SJSA1 (cell line): ENCODE results near the gene PPIF. TPM values are rescaled to one million over a fixed set of nuclear protein-coding genes. Genes with fewer than 3 reads are reported as not detected.

Experiments
- DNase-seq, 2 experiments: peaks; one replicate each; pipeline ENCODE4 v3.0.0-alpha.2; 2015 to 2020; ENCODE audit warnings: low spot score in 2 of 2, low read depth in 1 of 2
- H3K27ac ChIP-seq: fragments of 250-450 bp; sonication (Bioruptor Pico); 2 replicates; pipeline ENCODE4 v1.5.1; 2020; ENCODE audit warnings: mild to moderate bottlenecking, moderate library complexity
- H3K27me3 ChIP-seq: fragments of 250-450 bp; sonication (Bioruptor Pico); replicated peaks from 2 replicates; pipeline ENCODE4 v1.5.1; 2020; ENCODE audit warnings: mild to moderate bottlenecking, moderate library complexity
- H3K36me3 ChIP-seq: fragments of 250-450 bp; sonication (Bioruptor Pico); 2 replicates; pipeline ENCODE4 v1.5.1; 2020; ENCODE audit warnings: mild to moderate bottlenecking
- H3K4me1 ChIP-seq: fragments of 250-450 bp; sonication (Bioruptor Pico); replicated peaks from 2 replicates; pipeline ENCODE4 v1.6.1; 2021; ENCODE audit warnings: mild to moderate bottlenecking
- H3K4me3 ChIP-seq: fragments of 250-450 bp; sonication (Bioruptor Pico); 2 replicates; pipeline ENCODE4 v1.5.1; 2020; ENCODE audit warnings: mild to moderate bottlenecking
- H3K9me3 ChIP-seq: fragments of 250-450 bp; sonication (Bioruptor Pico); replicated peaks from 2 replicates; pipeline ENCODE4 v1.5.1; 2020; ENCODE audit warnings: mild to moderate bottlenecking
- total RNA-seq: library from RNA; depleted of rRNA; stranded (reverse); fragments of >200 nt; shearing (Covaris generic); gene quantifications from 2 replicates; pipeline ENCODE4 v1.2.3, GENCODE V29; 2014

The PPIF gene
- total RNA-seq, 1 experiment from 2014 or later, result 31.7 TPM

- Histone ChIP-seq H3K27ac (no peak overlapping the region), H3K9me3 (no peaks in the 10 kb centered on the region), H3K27me3 (no peaks in the 10 kb centered on the region), H3K36me3 (peaks cover 43% of the 10 kb centered on the region), H3K4me1 (no peaks in the 10 kb centered on the region), H3K4me3 (no peak overlapping the region)
- DNase-seq, result no peak
These were observed 43.4 kb downstream of the PPIF start for GRCh38 chr10:79390551-79391229.

GRCh38 chr10:79391231-79392019 lies 44.2 kb downstream of the PPIF start:
- H3K27me3 ChIP-seq, result no peaks in the 10 kb centered on the region
- no peak for DNase-seq
- H3K36me3 ChIP-seq, result peaks cover 36% of the 10 kb centered on the region
- H3K27ac ChIP-seq, result no peak overlapping the region
- no peaks in the 10 kb centered on the region for H3K9me3 ChIP-seq
- H3K4me3 ChIP-seq, result no peak overlapping the region
- H3K4me1 ChIP-seq, result no peaks in the 10 kb centered on the region

- H3K36me3 ChIP-seq, result peaks cover 36% of the 10 kb centered on the region
- DNase-seq, result no peak
- H3K27ac ChIP-seq, result no peak overlapping the region
- H3K9me3 ChIP-seq, result no peaks in the 10 kb centered on the region
- H3K27me3 ChIP-seq, result no peaks in the 10 kb centered on the region
- H3K4me1 ChIP-seq, result no peaks in the 10 kb centered on the region
- H3K4me3 ChIP-seq, result no peak overlapping the region
These were observed 44.7 kb downstream of the PPIF start for GRCh38 chr10:79392020-79392398.

GRCh38 chr10:79392506-79393176 lies 45.4 kb downstream of the PPIF start:
- Histone ChIP-seq H3K9me3 (no peaks in the 10 kb centered on the region), H3K27ac (no peak overlapping the region), H3K36me3 (peaks cover 33% of the 10 kb centered on the region), H3K27me3 (no peaks in the 10 kb centered on the region), H3K4me3 (no peak overlapping the region), H3K4me1 (no peaks in the 10 kb centered on the region)
- DNase-seq, result no peak

GRCh38 chr10:79393221-79393923 lies 46.1 kb downstream of the PPIF start:
- Histone ChIP-seq H3K27ac (no peak overlapping the region), H3K4me1 (peaks cover 5% of the 10 kb centered on the region), H3K27me3 (no peaks in the 10 kb centered on the region), H3K4me3 (no peak overlapping the region), H3K36me3 (peaks cover 31% of the 10 kb centered on the region), H3K9me3 (no peaks in the 10 kb centered on the region)
- no peak for DNase-seq

- H3K27me3 ChIP-seq, result no peaks in the 10 kb centered on the region
- no peak overlapping the region for H3K4me3 ChIP-seq
- no peak for DNase-seq
- no peak overlapping the region for H3K27ac ChIP-seq
- H3K9me3 ChIP-seq, result no peaks in the 10 kb centered on the region
- peaks cover 12% of the 10 kb centered on the region for H3K4me1 ChIP-seq
- H3K36me3 ChIP-seq, result peaks cover 29% of the 10 kb centered on the region
These were observed 46.8 kb downstream of the PPIF start for GRCh38 chr10:79393924-79394610.

GRCh38 chr10:79394664-79395063 lies 47.4 kb downstream of the PPIF start:
- Histone ChIP-seq H3K4me1 (peaks cover 18% of the 10 kb centered on the region), H3K27me3 (no peaks in the 10 kb centered on the region), H3K9me3 (no peaks in the 10 kb centered on the region), H3K27ac (no peak overlapping the region), H3K4me3 (no peak overlapping the region), H3K36me3 (peaks cover 27% of the 10 kb centered on the region)
- no peak for DNase-seq

GRCh38 chr10:79396520-79396919 lies 49.3 kb downstream of the PPIF start:
- peaks cover 20% of the 10 kb centered on the region for H3K36me3 ChIP-seq
- no peak overlapping the region for H3K4me3 ChIP-seq
- H3K9me3 ChIP-seq, result no peaks in the 10 kb centered on the region
- H3K4me1 ChIP-seq, result peaks cover 36% of the 10 kb centered on the region
- DNase-seq, result no peak
- no peaks in the 10 kb centered on the region for H3K27me3 ChIP-seq
- no peak overlapping the region for H3K27ac ChIP-seq

GRCh38 chr10:79397051-79397450 lies 49.8 kb downstream of the PPIF start:
- Histone ChIP-seq H3K27ac (no peak overlapping the region), H3K9me3 (no peaks in the 10 kb centered on the region), H3K27me3 (no peaks in the 10 kb centered on the region), H3K4me3 (no peak overlapping the region), H3K36me3 (peaks cover 20% of the 10 kb centered on the region), H3K4me1 (peaks cover 41% of the 10 kb centered on the region)
- DNase-seq, result no peak

GRCh38 chr10:79397575-79398303 lies 50.5 kb downstream of the PPIF start:
- Histone ChIP-seq H3K9me3 (no peaks in the 10 kb centered on the region), H3K4me3 (no peak overlapping the region), H3K27ac (0 out of 2 replicates have a peak overlapping the region, but pooled peaks have one; percentile 97), H3K4me1 (peaks cover 48% of the 10 kb centered on the region), H3K27me3 (no peaks in the 10 kb centered on the region), H3K36me3 (peaks cover 20% of the 10 kb centered on the region)
- DNase-seq, result no peak

GRCh38 chr10:79398642-79399041 lies 51.4 kb downstream of the PPIF start:
- H3K36me3 ChIP-seq, result peaks cover 15% of the 10 kb centered on the region
- H3K27me3 ChIP-seq, result no peaks in the 10 kb centered on the region
- H3K27ac ChIP-seq, result peak overlapping the region; percentile 97
- H3K4me3 ChIP-seq, result no peak overlapping the region
- no peak for DNase-seq
- peaks cover 57% of the 10 kb centered on the region for H3K4me1 ChIP-seq
- H3K9me3 ChIP-seq, result no peaks in the 10 kb centered on the region

- peak; percentile 94 to 96 for DNase-seq
- no peak overlapping the region for H3K4me3 ChIP-seq
- H3K36me3 ChIP-seq, result peaks cover 8% of the 10 kb centered on the region
- no peaks in the 10 kb centered on the region for H3K9me3 ChIP-seq
- peaks cover 64% of the 10 kb centered on the region for H3K4me1 ChIP-seq
- H3K27me3 ChIP-seq, result no peaks in the 10 kb centered on the region
- H3K27ac ChIP-seq, result peak overlapping the region; percentile 97
These were observed 52.1 kb downstream of the PPIF start for GRCh38 chr10:79399223-79399831.
